Measurements from ENCODE around the gene ARHGAP29. TPM values are rescaled to one million over a fixed set of nuclear protein-coding genes. Genes with fewer than 3 reads are reported as not detected.
A peak's percentile ranks its signal among the peaks of the same experiment; 100 is the strongest.

Gene ARHGAP29
- total RNA-seq, 4 donors from 2014 or later = 18.4 to 40.2 (median 23.7) TPM

DNA sequence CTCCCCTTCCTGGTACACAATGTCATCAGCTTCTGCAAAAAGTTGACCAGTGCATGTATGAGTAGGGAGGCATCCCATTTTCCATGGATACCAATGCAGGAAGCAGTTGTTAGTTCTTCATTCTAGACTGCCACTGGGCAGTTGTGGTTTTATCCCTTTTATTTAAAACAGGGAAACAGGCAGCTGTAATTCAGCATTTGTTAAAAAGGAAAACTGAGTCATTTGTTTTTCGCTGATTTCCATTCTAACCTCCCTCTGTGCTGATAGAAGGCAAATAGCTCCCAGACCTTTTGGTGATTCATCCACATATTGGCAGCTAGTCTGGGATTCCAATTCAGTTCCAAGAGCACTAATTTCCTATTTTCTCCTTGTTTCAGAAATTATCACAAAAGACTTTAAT is 95.4 kb downstream of the ARHGAP29 start:
- Histone ChIP-seq H3K36me3 (no peaks in the 10 kb centered on the region), H3K4me3 (no peak overlapping the region), H3K4me1 (peaks cover 0 to 10% (median 5%) of the 10 kb centered on the region in 4 donors), H3K27me3 (no peaks in the 10 kb centered on the region), H3K9me3 (no peaks in the 10 kb centered on the region), H3K27ac (replicated peaks in 1 of 4) (no peak overlapping the region)
- intact Hi-C loops (cut with DNase I) = no loop called here
- peak; percentile 39 for DNase-seq (ENCODE audit: extremely low spot score)
- 64% methylated on average over 1 of the region's 1 CpG for WGBS
- TF ChIP-seq POLR2A (IDR thresholded peaks at IDR 0.05; ENCODE audit: low read depth) (no peak), EP300 (IDR thresholded peaks at IDR 0.05) (no peak), POLR2AphosphoS5 (IDR thresholded peaks at IDR 0.05) (no peak)
- TF ChIP-seq, protein P1, sequence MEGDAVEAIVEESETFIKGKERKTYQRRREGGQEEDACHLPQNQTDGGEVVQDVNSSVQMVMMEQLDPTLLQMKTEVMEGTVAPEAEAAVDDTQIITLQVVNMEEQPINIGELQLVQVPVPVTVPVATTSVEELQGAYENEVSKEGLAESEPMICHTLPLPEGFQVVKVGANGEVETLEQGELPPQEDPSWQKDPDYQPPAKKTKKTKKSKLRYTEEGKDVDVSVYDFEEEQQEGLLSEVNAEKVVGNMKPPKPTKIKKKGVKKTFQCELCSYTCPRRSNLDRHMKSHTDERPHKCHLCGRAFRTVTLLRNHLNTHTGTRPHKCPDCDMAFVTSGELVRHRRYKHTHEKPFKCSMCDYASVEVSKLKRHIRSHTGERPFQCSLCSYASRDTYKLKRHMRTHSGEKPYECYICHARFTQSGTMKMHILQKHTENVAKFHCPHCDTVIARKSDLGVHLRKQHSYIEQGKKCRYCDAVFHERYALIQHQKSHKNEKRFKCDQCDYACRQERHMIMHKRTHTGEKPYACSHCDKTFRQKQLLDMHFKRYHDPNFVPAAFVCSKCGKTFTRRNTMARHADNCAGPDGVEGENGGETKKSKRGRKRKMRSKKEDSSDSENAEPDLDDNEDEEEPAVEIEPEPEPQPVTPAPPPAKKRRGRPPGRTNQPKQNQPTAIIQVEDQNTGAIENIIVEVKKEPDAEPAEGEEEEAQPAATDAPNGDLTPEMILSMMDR (IDR thresholded peaks at IDR 0.05) = no peak

DNA sequence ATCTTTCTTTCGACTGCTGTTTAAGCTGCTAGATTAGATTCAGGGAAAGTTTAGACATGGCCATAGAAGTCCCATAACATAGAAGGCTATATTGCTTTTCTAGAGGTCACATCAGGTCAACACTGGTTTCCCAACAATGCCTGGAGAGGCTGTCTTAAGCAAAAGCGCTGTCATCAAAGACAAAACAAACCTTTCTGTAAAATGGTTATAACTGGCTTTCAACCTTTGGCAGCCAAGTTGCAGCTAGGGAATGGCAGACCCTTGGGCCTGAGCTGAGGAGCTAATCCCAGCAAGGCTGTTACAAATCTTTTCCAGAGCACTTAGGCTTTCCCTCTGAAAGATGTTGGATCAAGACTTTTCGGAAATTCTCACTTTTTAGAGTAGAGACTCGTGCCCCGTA is 105.3 kb downstream of the ARHGAP29 start:
- H3K36me3 ChIP-seq = no peaks in the 10 kb centered on the region
- no peaks in the 10 kb centered on the region for H3K27me3 ChIP-seq
- H3K4me3 ChIP-seq = no peak overlapping the region
- WGBS = 96% methylated on average over 5 of the region's 5 CpGs
- H3K4me1 ChIP-seq = no peaks in the 10 kb centered on the region
- peak; percentile 29 for DNase-seq (ENCODE audit: extremely low spot score)
- TF ChIP-seq EP300 (IDR thresholded peaks at IDR 0.05) = no peak
- no peak for TF ChIP-seq POLR2A (IDR thresholded peaks at IDR 0.05; ENCODE audit: low read depth)
- TF ChIP-seq, protein P1 (IDR thresholded peaks at IDR 0.05) = no peak
- no peak for TF ChIP-seq POLR2AphosphoS5 (IDR thresholded peaks at IDR 0.05)
- H3K9me3 ChIP-seq = peaks cover 0 to 10% (median 4%) of the 10 kb centered on the region in 4 donors
- intact Hi-C loops (cut with DNase I) = no loop called here
- no peak overlapping the region for H3K27ac ChIP-seq (replicated peaks in 1 of 4)

DNA sequence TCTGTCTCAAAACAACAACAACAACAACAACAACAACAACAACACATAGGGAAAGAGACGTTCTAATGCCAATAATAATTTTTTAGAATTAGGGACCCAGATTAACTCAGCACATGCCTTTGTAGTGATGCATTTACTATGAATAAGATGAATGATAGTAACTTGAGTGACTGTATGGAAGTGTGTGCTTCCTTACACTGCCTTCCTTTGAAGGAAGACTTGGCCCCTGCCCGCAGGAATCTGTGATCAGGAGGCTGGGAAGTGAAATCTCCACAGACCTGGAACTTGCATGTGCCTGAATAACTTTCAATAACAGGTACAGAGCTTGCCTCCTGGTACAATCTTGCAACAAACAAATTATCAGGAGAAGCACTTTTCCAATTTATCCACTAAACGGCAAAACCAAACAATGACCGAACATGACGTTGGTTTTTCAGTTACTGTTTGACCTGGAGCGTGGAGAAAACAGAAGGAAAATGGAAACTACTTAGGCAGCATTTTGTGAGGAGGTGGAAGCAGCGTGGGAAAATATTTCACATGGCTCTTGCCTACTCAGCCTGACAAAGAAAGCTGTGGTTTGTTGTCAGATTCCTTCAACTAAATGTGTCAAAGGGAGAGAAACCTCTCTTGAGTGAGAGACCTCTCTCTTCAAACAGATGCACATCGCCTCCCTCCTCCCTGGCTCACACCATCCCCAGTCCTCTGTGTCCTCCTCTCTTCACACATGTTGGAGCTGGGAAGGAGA is 106.4 kb downstream of the ARHGAP29 start:
- intact Hi-C loops (cut with DNase I) = no loop called here
- H3K4me3 ChIP-seq = no peak overlapping the region
- H3K4me1 ChIP-seq = peaks cover 0 to 2% (median 0%) of the 10 kb centered on the region in 4 donors
- peak; percentile 74 for DNase-seq (ENCODE audit: extremely low spot score)
- H3K9me3 ChIP-seq = peaks cover 0 to 10% (median 4%) of the 10 kb centered on the region in 4 donors
- TF ChIP-seq EP300 (IDR thresholded peaks at IDR 0.05) (no peak), POLR2AphosphoS5 (IDR thresholded peaks at IDR 0.05) (no peak), POLR2A (IDR thresholded peaks at IDR 0.05; ENCODE audit: low read depth) (no peak)
- TF ChIP-seq, protein P1 (IDR thresholded peaks at IDR 0.05) = no peak
- H3K27me3 ChIP-seq = no peaks in the 10 kb centered on the region
- no peak overlapping the region for H3K27ac ChIP-seq (replicated peaks in 1 of 4)
- H3K36me3 ChIP-seq = no peaks in the 10 kb centered on the region
- WGBS = 83% methylated on average over 8 of the region's 8 CpGs

DNA sequence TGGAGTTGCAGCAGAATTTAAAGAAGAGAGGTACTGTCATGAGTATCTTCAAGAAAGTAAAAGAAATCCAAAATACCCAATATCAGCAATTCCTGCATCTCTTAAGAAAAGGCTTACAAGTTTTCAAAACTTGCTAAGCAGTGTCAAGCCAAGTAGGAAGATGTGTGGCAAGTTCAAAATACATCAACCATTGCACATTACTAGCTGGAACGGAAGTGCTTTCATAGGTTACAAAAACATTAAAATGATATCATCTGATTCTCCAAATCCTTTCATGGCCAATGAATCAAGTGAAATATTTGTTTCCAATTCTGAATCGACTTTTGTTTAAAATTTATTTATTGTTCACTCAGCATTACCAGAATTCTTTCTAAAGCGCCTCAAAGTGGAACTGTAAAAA is 110.7 kb downstream of the ARHGAP29 start:
- H3K27ac ChIP-seq (replicated peaks in 1 of 4) = no peak overlapping the region
- TF ChIP-seq, protein P1 (IDR thresholded peaks at IDR 0.05) = no peak
- TF ChIP-seq EP300 (IDR thresholded peaks at IDR 0.05) = no peak
- DNase-seq (ENCODE audit: extremely low spot score) = peak; percentile 2
- no peak overlapping the region for H3K4me3 ChIP-seq
- intact Hi-C loops (cut with DNase I) = no loop called here
- no peaks in the 10 kb centered on the region for H3K36me3 ChIP-seq
- H3K4me1 ChIP-seq = peaks cover 0 to 4% (median 0%) of the 10 kb centered on the region in 4 donors
- no peaks in the 10 kb centered on the region for H3K9me3 ChIP-seq
- WGBS = 70% methylated on average over 3 of the region's 3 CpGs
- no peaks in the 10 kb centered on the region for H3K27me3 ChIP-seq
